ENCODE results near the gene BTBD2. TPM values are rescaled to one million over a fixed set of nuclear protein-coding genes. Genes with fewer than 3 reads are reported as not detected.

BTBD2 gene
- total and polyA plus RNA-seq, 2 experiments from 2014 or later, result 56.4 to 76.0 TPM

- no peak overlapping the region for H3K4me2 ChIP-seq
- no peaks in the 10 kb centered on the region for H3K9me2 ChIP-seq (replicated peaks; ENCODE audit: insufficient read depth)
- TF ChIP-seq EZH2phosphoT487 (IDR thresholded peaks at IDR 0.05; ENCODE audit: low read depth, severe bottlenecking, unreplicated experiment), result no peak
- TF ChIP-seq CTCF (IDR thresholded peaks at IDR 0.05; ENCODE audit: poor library complexity), result no peak
- no peak for TF ChIP-seq EZH2 (IDR thresholded peaks at IDR 0.05; ENCODE audit: borderline replicate concordance)
- H3K4me1 ChIP-seq (ENCODE audit: insufficient read depth), result no peaks in the 10 kb centered on the region
- no peak overlapping the region for H3K27ac ChIP-seq
- no peaks in the 10 kb centered on the region for H3K36me3 ChIP-seq (replicated peaks; ENCODE audit: insufficient read depth, low read depth)
- 96% methylated on average over 17 of the region's 51 CpGs for WGBS (ENCODE audit: low lambda C conversion rate, missing lambda C conversion rate)
- H3K9me3 ChIP-seq (ENCODE audit: low read depth), result no peaks in the 10 kb centered on the region
- H2AFZ ChIP-seq, result no peak overlapping the region
- no peaks in the 10 kb centered on the region for H3K27me3 ChIP-seq
- H4K20me1 ChIP-seq (ENCODE audit: insufficient read depth, poor library complexity, severe bottlenecking), result peaks cover 12% of the 10 kb centered on the region
- no peak for DNase-seq (ENCODE audit: low spot score)
- H3K79me2 ChIP-seq, result peaks cover 14% of the 10 kb centered on the region
- no peak overlapping the region for H3K4me3 ChIP-seq
These were observed 37.1 kb downstream of the BTBD2 start for GRCh38 chr19:1978346-1978894.

GRCh38 chr19:1977120-1977519 lies 38.4 kb downstream of the BTBD2 start:
- no peak for DNase-seq (ENCODE audit: low spot score)
- TF ChIP-seq CTCF (IDR thresholded peaks at IDR 0.05; ENCODE audit: poor library complexity) (no peak), EZH2 (IDR thresholded peaks at IDR 0.05; ENCODE audit: borderline replicate concordance) (no peak), EZH2phosphoT487 (IDR thresholded peaks at IDR 0.05; ENCODE audit: low read depth, severe bottlenecking, unreplicated experiment) (no peak)
- H3K79me2 ChIP-seq, result peaks cover 24% of the 10 kb centered on the region
- H3K4me3 ChIP-seq, result no peak overlapping the region
- no peak overlapping the region for H2AFZ ChIP-seq
- 96% methylated on average over 15 of the region's 15 CpGs for WGBS (ENCODE audit: low lambda C conversion rate, missing lambda C conversion rate)
- no peaks in the 10 kb centered on the region for H3K9me2 ChIP-seq (replicated peaks; ENCODE audit: insufficient read depth)
- H3K4me1 ChIP-seq (ENCODE audit: insufficient read depth), result no peaks in the 10 kb centered on the region
- no peaks in the 10 kb centered on the region for H3K9me3 ChIP-seq (ENCODE audit: low read depth)
- peaks cover 17% of the 10 kb centered on the region for H4K20me1 ChIP-seq (ENCODE audit: insufficient read depth, poor library complexity, severe bottlenecking)
- no peaks in the 10 kb centered on the region for H3K36me3 ChIP-seq (replicated peaks; ENCODE audit: insufficient read depth, low read depth)
- H3K27me3 ChIP-seq, result no peaks in the 10 kb centered on the region
- no peak overlapping the region for H3K27ac ChIP-seq
- no peak overlapping the region for H3K4me2 ChIP-seq

- no peak for DNase-seq (ENCODE audit: low spot score)
- no peaks in the 10 kb centered on the region for H3K36me3 ChIP-seq (replicated peaks; ENCODE audit: insufficient read depth, low read depth)
These were observed 40.4 kb downstream of the BTBD2 start for GRCh38 chr19:1975162-1975480.

More at GRCh38 chr19:1975162-1975480, 40.4 kb downstream of the BTBD2 start:
- Histone ChIP-seq H3K27me3 (no peaks in the 10 kb centered on the region), H4K20me1 (ENCODE audit: insufficient read depth, poor library complexity, severe bottlenecking) (peaks cover 17% of the 10 kb centered on the region), H3K9me3 (ENCODE audit: low read depth) (no peaks in the 10 kb centered on the region), H3K4me2 (no peak overlapping the region), H3K4me1 (ENCODE audit: insufficient read depth) (no peaks in the 10 kb centered on the region), H2AFZ (no peak overlapping the region), H3K27ac (no peak overlapping the region), H3K4me3 (no peak overlapping the region), H3K9me2 (replicated peaks; ENCODE audit: insufficient read depth) (no peaks in the 10 kb centered on the region), H3K79me2 (peaks cover 29% of the 10 kb centered on the region)
- TF ChIP-seq EZH2 (IDR thresholded peaks at IDR 0.05; ENCODE audit: borderline replicate concordance), result no peak
- TF ChIP-seq CTCF (IDR thresholded peaks at IDR 0.05; ENCODE audit: poor library complexity), result no peak
- TF ChIP-seq EZH2phosphoT487 (IDR thresholded peaks at IDR 0.05; ENCODE audit: low read depth, severe bottlenecking, unreplicated experiment), result no peak
- WGBS (ENCODE audit: low lambda C conversion rate, missing lambda C conversion rate), result 94% methylated on average over 20 of the region's 20 CpGs

All from hepatocyte (in vitro differentiated cells).